ENCODE measurements around the gene COX5A. TPM values are rescaled to one million over a fixed set of nuclear protein-coding genes. Genes with fewer than 3 reads are reported as not detected.

COX5A gene
- total and polyA plus RNA-seq, 2 experiments from 2014 or later, result 190 to 885 TPM

DNA sequence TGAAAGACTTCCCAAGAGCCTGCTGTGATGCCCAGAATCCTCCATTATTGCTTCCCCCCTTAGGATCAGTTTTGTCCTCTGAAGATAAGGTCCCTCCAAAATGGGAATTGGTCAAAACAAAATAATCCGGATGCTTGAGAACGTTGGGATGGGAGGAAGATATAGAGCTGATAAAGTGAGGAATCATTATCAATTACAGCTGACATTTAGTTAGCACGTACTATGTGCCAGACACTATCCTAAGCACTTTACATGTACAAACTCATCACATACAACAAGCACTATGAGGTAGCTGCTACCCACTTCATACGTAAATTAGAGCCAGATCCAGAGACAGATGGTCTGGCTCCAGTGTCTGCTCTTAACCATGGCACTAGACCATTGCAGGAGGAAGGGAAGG is 25.3 kb upstream of the COX5A start:
- Histone ChIP-seq H4K20me1 (replicated peaks; ENCODE audit: insufficient read depth) (no peaks in the 10 kb centered on the region), H3K4me3 (no peak overlapping the region), H3F3A (replicated peaks; ENCODE audit: low read depth) (peaks cover 9% of the 10 kb centered on the region; the same call in 1 of the 2 replicates), H3K9me2 (ENCODE audit: insufficient read depth) (no peaks in the 10 kb centered on the region), H2AFZ (no peak overlapping the region), H3K27ac (ENCODE audit: low read depth) (no peak overlapping the region), H3K36me3 (ENCODE audit: insufficient read depth) (no peaks in the 10 kb centered on the region), H3K4me1 (ENCODE audit: insufficient read depth) (peaks cover 16% of the 10 kb centered on the region; the same call in 1 of the 2 replicates), H3K79me2 (replicated peaks; ENCODE audit: insufficient read depth) (no peaks in the 10 kb centered on the region), H3K27me3 (ENCODE audit: insufficient read depth) (peaks cover 33% of the 10 kb centered on the region), H3K4me2 (no peak overlapping the region)
- no peak for DNase-seq (ENCODE audit: low spot score)
- no peaks in the 10 kb centered on the region for H3K36me3 Mint-ChIP-seq (ENCODE audit: low read depth)
- no peak overlapping the region for H3K27ac Mint-ChIP-seq
- H3K9me3 Mint-ChIP-seq, result no peaks in the 10 kb centered on the region
- peaks cover 24% of the 10 kb centered on the region for H3K27me3 Mint-ChIP-seq (ENCODE audit: insufficient read depth, low read depth, poor library complexity)
- no peak for ATAC-seq
- H3K4me1 Mint-ChIP-seq, result peaks cover 24% of the 10 kb centered on the region
- no peak overlapping the region for H3K4me3 Mint-ChIP-seq
- TF ChIP-seq JUNB (IDR thresholded peaks at IDR 0.05; ENCODE audit: unreplicated experiment), result no peak
- TF ChIP-seq EZH2 (IDR thresholded peaks at IDR 0.05; ENCODE audit: low read depth, unreplicated experiment), result no peak
- no peak for TF ChIP-seq ZNF331 (CRISPR knock-in tag; IDR thresholded peaks at IDR 0.05; ENCODE audit: low read depth)
- no peak for TF ChIP-seq EZH2phosphoT487 (IDR thresholded peaks at IDR 0.05; ENCODE audit: unreplicated experiment)
- TF ChIP-seq, protein P1, sequence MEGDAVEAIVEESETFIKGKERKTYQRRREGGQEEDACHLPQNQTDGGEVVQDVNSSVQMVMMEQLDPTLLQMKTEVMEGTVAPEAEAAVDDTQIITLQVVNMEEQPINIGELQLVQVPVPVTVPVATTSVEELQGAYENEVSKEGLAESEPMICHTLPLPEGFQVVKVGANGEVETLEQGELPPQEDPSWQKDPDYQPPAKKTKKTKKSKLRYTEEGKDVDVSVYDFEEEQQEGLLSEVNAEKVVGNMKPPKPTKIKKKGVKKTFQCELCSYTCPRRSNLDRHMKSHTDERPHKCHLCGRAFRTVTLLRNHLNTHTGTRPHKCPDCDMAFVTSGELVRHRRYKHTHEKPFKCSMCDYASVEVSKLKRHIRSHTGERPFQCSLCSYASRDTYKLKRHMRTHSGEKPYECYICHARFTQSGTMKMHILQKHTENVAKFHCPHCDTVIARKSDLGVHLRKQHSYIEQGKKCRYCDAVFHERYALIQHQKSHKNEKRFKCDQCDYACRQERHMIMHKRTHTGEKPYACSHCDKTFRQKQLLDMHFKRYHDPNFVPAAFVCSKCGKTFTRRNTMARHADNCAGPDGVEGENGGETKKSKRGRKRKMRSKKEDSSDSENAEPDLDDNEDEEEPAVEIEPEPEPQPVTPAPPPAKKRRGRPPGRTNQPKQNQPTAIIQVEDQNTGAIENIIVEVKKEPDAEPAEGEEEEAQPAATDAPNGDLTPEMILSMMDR (conservative IDR thresholded peaks at IDR 0.05; ENCODE audit: low read depth in 2 of 2), result no peak
- TF ChIP-seq ETS1 (IDR thresholded peaks at IDR 0.05), result no peak
- TF ChIP-seq CREB1 (CRISPR knock-in tag; IDR thresholded peaks at IDR 0.05; ENCODE audit: low read depth), result no peak
- TF ChIP-seq ZNF114 (CRISPR knock-in tag; IDR thresholded peaks at IDR 0.05), result no peak
- TF ChIP-seq STAT1 (IDR thresholded peaks at IDR 0.05; ENCODE audit: unreplicated experiment), result no peak
- TF ChIP-seq REST (IDR thresholded peaks at IDR 0.05; ENCODE audit: unreplicated experiment), result no peak
- no peak for TF ChIP-seq POLR2AphosphoS5 (IDR thresholded peaks at IDR 0.05; ENCODE audit: low read depth)
